H1 (cell line): ENCODE measurements around the gene OR6N1. TPM values are rescaled to one million over a fixed set of nuclear protein-coding genes. Genes with fewer than 3 reads are reported as not detected.
A peak's percentile ranks its signal among the peaks of the same experiment; 100 is the strongest.

Experiments
- CTCF ChIA-PET: fragments of 300-600 bp; sonication (Branson Sonifier 250); formaldehyde crosslinking; loops from one replicate; lab custom pipeline; 2021; ENCODE audit not compliant: partially characterized antibody; lab: Charles Lee
- POLR2A ChIA-PET: fragments of 300-600 bp; sonication (Branson Sonifier 250); formaldehyde crosslinking; loops from one replicate; lab custom pipeline; 2021; ENCODE audit warnings: inconsistent platforms; ENCODE audit not compliant: partially characterized antibody; lab: Charles Lee
- DNase-seq, 2 experiments: peaks; one replicate each; pipeline versions ENCODE4 v3.0.0 to v3.0.0-alpha.2; 2010 to 2022; ENCODE audit warnings: low spot score in 2 of 2, low read depth in 1 of 2, mixed read lengths in 1 of 2
- FAIRE-seq: peaks from 2 replicates; lab custom pipeline; 2011; peaks lifted over from hg19 to GRCh38; lab: Jason Lieb, UNC
- H2AFZ ChIP-seq: 2 replicates; pipeline ENCODE4 v1.8.1; 2012; ENCODE audit warnings: low read length, inconsistent platforms
- H2AK5ac ChIP-seq: 2 replicates; pipeline ENCODE4 v1.6.1; 2013; ENCODE audit warnings: low read depth, low read length
- H2BK120ac ChIP-seq: replicated peaks from 2 replicates; pipeline ENCODE3; 2013; ENCODE audit warnings: low read depth, low read length, inconsistent platforms
- H2BK12ac ChIP-seq: 2 replicates; pipeline ENCODE4 v1.6.1; 2013; ENCODE audit warnings: low read depth, low read length
- H2BK15ac ChIP-seq: 2 replicates; pipeline ENCODE4 v1.6.1; 2013; ENCODE audit warnings: low read length
- H2BK20ac ChIP-seq: 2 replicates; pipeline ENCODE4 v1.6.1; 2013; ENCODE audit warnings: low read length
- H2BK5ac ChIP-seq: 2 replicates; pipeline ENCODE4 v1.6.1; 2013; ENCODE audit warnings: low read depth, low read length
- H3K14ac ChIP-seq: 2 replicates; pipeline ENCODE4 v1.6.1; 2013; ENCODE audit warnings: inconsistent platforms; ENCODE audit not compliant: insufficient read length
- H3K18ac ChIP-seq: 2 replicates; pipeline ENCODE4 v1.6.1; 2013; ENCODE audit warnings: low read length; ENCODE audit errors: extremely low read depth
- H3K23ac ChIP-seq: 2 replicates; pipeline ENCODE4 v1.6.1; 2013; ENCODE audit warnings: inconsistent platforms; ENCODE audit not compliant: insufficient read length
- H3K23me2 ChIP-seq: 2 replicates; pipeline ENCODE4 v1.6.1; 2013; ENCODE audit warnings: low read depth, low read length
- H3K27ac ChIP-seq: 2 replicates; pipeline ENCODE4 v1.6.1; 2011; ENCODE audit warnings: low read depth, low read length, inconsistent platforms
- H3K27me3 ChIP-seq, 4 experiments: replicated peaks in 1 of 4; 1 replicate in 1 of 4; 2 replicates in 3 of 4; pipeline versions ENCODE4 v1.6.1 to v1.8.1; 2011 to 2013; ENCODE audit warnings: low read length in 3 of 4, mild to moderate bottlenecking in 3 of 4, inconsistent platforms in 2 of 4, mixed read lengths in 2 of 4, moderate library complexity in 1 of 4; ENCODE audit not compliant: control insufficient read depth in 3 of 4, insufficient read depth in 3 of 4; ENCODE audit errors: extremely low read depth in 1 of 4
- H3K36me3 ChIP-seq, 4 experiments: 2 replicates each; pipeline versions ENCODE4 v1.6.1 to v1.8.1; 2011 to 2013; ENCODE audit warnings: mild to moderate bottlenecking in 4 of 4, low read length in 3 of 4, moderate library complexity in 2 of 4, control low read depth in 1 of 4, inconsistent platforms in 1 of 4; ENCODE audit not compliant: insufficient read depth in 4 of 4, control insufficient read depth in 2 of 4
- H3K4ac ChIP-seq: replicated peaks from 2 replicates; pipeline ENCODE3; 2013; ENCODE audit warnings: low read length, low read depth, mixed read lengths, inconsistent platforms; ENCODE audit not compliant: insufficient read length
- H3K4me1 ChIP-seq, 4 experiments: replicated peaks in 1 of 4; 1 replicate in 1 of 4; 2 replicates in 3 of 4; pipeline versions ENCODE4 v1.6.1 to v1.8.1; 2011 to 2013; ENCODE audit warnings: low read length in 3 of 4, inconsistent platforms in 2 of 4, mixed read lengths in 1 of 4; ENCODE audit not compliant: insufficient read depth in 4 of 4, control insufficient read depth in 3 of 4
- H3K4me2 ChIP-seq, 2 experiments: 2 replicates each; pipeline versions ENCODE4 v1.6.1 to v1.8.1; 2011 to 2013; ENCODE audit warnings: low read depth in 2 of 2, low read length in 2 of 2, control low read depth in 1 of 2, inconsistent platforms in 1 of 2, mild to moderate bottlenecking in 1 of 2; ENCODE audit not compliant: insufficient read depth in 1 of 2
- H3K4me3 ChIP-seq, 4 experiments: fragments of 200-600, 300-600 bp in 1 of 4; sonication (generic), shearing (Covaris generic), sonication (Bioruptor Twin) in 1 of 4; 2 replicates each; pipeline versions ENCODE4 v1.5.1 to v1.8.1; 2011 to 2016; ENCODE audit warnings: low read length in 4 of 4, low read depth in 3 of 4, control low read depth in 2 of 4, inconsistent platforms in 2 of 4, mild to moderate bottlenecking in 2 of 4, mixed read lengths in 1 of 4, moderate library complexity in 1 of 4; ENCODE audit not compliant: insufficient read depth in 2 of 4; ENCODE audit errors: extremely low read depth in 1 of 4
- H3K56ac ChIP-seq: replicated peaks from 2 replicates; pipeline ENCODE3; 2013; ENCODE audit warnings: low read depth, mild to moderate bottlenecking, mixed read lengths, low read length, inconsistent platforms; ENCODE audit not compliant: insufficient read length
- H3K79me1 ChIP-seq: 2 replicates; pipeline ENCODE4 v1.6.1; 2013; ENCODE audit warnings: low read depth, low read length, control low read depth
- H3K79me2 ChIP-seq, 2 experiments: 2 replicates each; pipeline versions ENCODE4 v1.6.1 to v1.8.1; 2012 to 2013; ENCODE audit warnings: low read length in 2 of 2, mild to moderate bottlenecking in 2 of 2, inconsistent platforms in 1 of 2; ENCODE audit not compliant: insufficient read depth in 2 of 2, control insufficient read depth in 1 of 2
- H3K9ac ChIP-seq, 4 experiments: replicated peaks in 1 of 4; 1 replicate in 1 of 4; 2 replicates in 3 of 4; pipeline versions ENCODE4 v1.6.1 to v1.8.1; 2011 to 2013; ENCODE audit warnings: low read depth in 3 of 4, low read length in 3 of 4, control low read depth in 2 of 4, mild to moderate bottlenecking in 2 of 4, moderate library complexity in 2 of 4, inconsistent platforms in 1 of 4; ENCODE audit errors: extremely low read depth in 1 of 4
- H3K9me3 ChIP-seq, 2 experiments: 2 replicates each; pipeline versions ENCODE4 v1.6.1 to v1.8.1; 2012 to 2013; ENCODE audit warnings: mild to moderate bottlenecking in 2 of 2, moderate library complexity in 2 of 2, control low read depth in 1 of 2, inconsistent platforms in 1 of 2, low read depth in 1 of 2, low read length in 1 of 2, mixed read lengths in 1 of 2; ENCODE audit not compliant: insufficient read depth in 2 of 2
- H4K20me1 ChIP-seq, 2 experiments: replicated peaks in 1 of 2; 2 replicates each; pipeline versions ENCODE3 to v1.8.1; 2011 to 2013; ENCODE audit warnings: inconsistent platforms in 2 of 2, low read length in 2 of 2, mild to moderate bottlenecking in 1 of 2; ENCODE audit not compliant: insufficient read depth in 2 of 2, control insufficient read depth in 1 of 2
- H4K5ac ChIP-seq: 2 replicates; pipeline ENCODE4 v1.6.1; 2013; ENCODE audit warnings: low read length, low read depth, mixed read lengths, inconsistent platforms; ENCODE audit not compliant: insufficient read length
- H4K8ac ChIP-seq: 2 replicates; pipeline ENCODE4 v1.8.0; 2013; ENCODE audit warnings: mild to moderate bottlenecking, moderate library complexity, low read length, inconsistent platforms; ENCODE audit not compliant: insufficient read depth; ENCODE audit errors: extremely low read depth
- H4K91ac ChIP-seq: replicated peaks from 2 replicates; pipeline ENCODE3; 2013; ENCODE audit warnings: low read length, mixed read lengths, inconsistent platforms; ENCODE audit not compliant: insufficient read length
- CHD1 ChIP-seq: IDR thresholded peaks from 2 replicates; pipeline ENCODE4 v1.6.1; 2012; ENCODE audit warnings: low read depth, low read length, improper control_type of control experiment
- CHD2 ChIP-seq: IDR thresholded peaks from 2 replicates; pipeline ENCODE4 v1.6.1; 2012; ENCODE audit warnings: low read length, improper control_type of control experiment
- HDAC6 ChIP-seq: IDR thresholded peaks from one replicate; pipeline ENCODE4 v1.7.1; 2012; ENCODE audit warnings: low read depth, mild to moderate bottlenecking, inconsistent platforms, low read length, moderate library complexity
- PHF8 ChIP-seq: fragments of 200-600 bp; sonication (generic); conservative IDR thresholded peaks from 2 replicates; pipeline ENCODE4 v1.7.1; 2012; ENCODE audit warnings: low read depth, mild to moderate bottlenecking, inconsistent platforms, low read length, moderate library complexity
- POLR2A ChIP-seq, 2 experiments: IDR thresholded peaks; 1 replicate in 1 of 2; 2 replicates in 1 of 2; pipeline ENCODE4 v1.6.1; 2011; ENCODE audit warnings: low read depth in 2 of 2, low read length in 2 of 2, mild to moderate bottlenecking in 2 of 2; ENCODE audit errors: control extremely low read depth in 1 of 2
- TAF1 ChIP-seq: IDR thresholded peaks from 2 replicates; pipeline ENCODE4 v1.6.1; 2011; ENCODE audit warnings: mild to moderate bottlenecking, low read depth, low read length
- WGBS, 2 experiments: shearing (Covaris generic) in 1 of 2; methylation state at CpG; one replicate each; pipeline versions ENCODE4 v1.1.6 to v1.1.7; 2013 to 2015; ENCODE audit warnings: low lambda C conversion rate in 2 of 2, mixed read lengths in 2 of 2, inconsistent platforms in 1 of 2, low coverage in 1 of 2, missing lambda C conversion rate in 1 of 2; ENCODE audit not compliant: insufficient replicate concordance in 2 of 2, insufficient coverage in 1 of 2, insufficient read length in 1 of 2; ENCODE audit errors: extremely low coverage in 1 of 2, missing lambda C conversion rate in 1 of 2; 5-methylcytosine and 5-hydroxymethylcytosine counted together
- polyA plus RNA-seq, 7 experiments: library from polyadenylated mRNA; depleted of rRNA in 3 of 7; stranded (reverse) in 5 of 7; unstranded in 2 of 7; fragments of >200 nt in 5 of 7; fragments of 200-250 nt in 2 of 7; gene quantifications; 1 replicate in 5 of 7; 2 replicates in 1 of 7; 4 replicates in 1 of 7; pipeline versions ENCODE4 v1.2.1 to v1.2.3, GENCODE V29; 2011 to 2013; ENCODE audit warnings: missing spikeins in 2 of 7, mixed read lengths in 2 of 7
- total RNA-seq: library from RNA; stranded (reverse); fragmentation: NEBNext Ultra II Directional; extraction: Animal tissue kit (Norgen Biotek cat#: 25700); gene quantifications from 2 replicates; pipeline ENCODE4 v1.2.1, GENCODE V29; 2021

The OR6N1 gene
- total and polyA plus RNA-seq, 2 of the 8 experiments (the other 6 are each of a cell fraction or from before 2014, with no cell fraction given) = not detected

GRCh38 chr1:158803678-158804077 is 31.7 kb upstream of the OR6N1 start:
- no peak overlapping the region for H4K91ac ChIP-seq
- ChIA-PET POLR2A (no interaction called here), CTCF (interaction anchor here (1.6 kb wide), 1 partner anchor 10 kb away, joined by 6 read pairs; no protein-coding TSS in a partner anchor)
- H3K4ac ChIP-seq = no peak overlapping the region
- no peak overlapping the region for H3K18ac ChIP-seq
- H3K4me3 ChIP-seq = no peak overlapping the region
- H3K14ac ChIP-seq = no peak overlapping the region
- 0 out of 2 replicates have a peak overlapping the region, but pooled peaks have one; percentile 10 for H2AFZ ChIP-seq
- H3K4me2 ChIP-seq = no peak overlapping the region
- H3K36me3 ChIP-seq = no peaks in the 10 kb centered on the region
- FAIRE-seq = no peak
- no peak overlapping the region for H2BK20ac ChIP-seq
- H2BK120ac ChIP-seq = no peak overlapping the region
- H2BK5ac ChIP-seq = no peak overlapping the region
- no peak overlapping the region for H3K9ac ChIP-seq
- no peak overlapping the region for H3K56ac ChIP-seq
- no peak overlapping the region for H3K23ac ChIP-seq
- 0 out of 2 replicates have a peak, but pooled peaks cover 2% of the 10 kb centered on the region for H3K23me2 ChIP-seq
- WGBS, 2 experiments = 30% methylated on average over 1 of the region's 1 CpG; no CpG with 5 or more reads in 1 of the 2 experiments
- no peak overlapping the region for H2AK5ac ChIP-seq
- no peak overlapping the region for H4K5ac ChIP-seq
- no peaks in the 10 kb centered on the region for H3K79me1 ChIP-seq
- no peak overlapping the region for H3K27ac ChIP-seq
- no peaks in the 10 kb centered on the region for H3K4me1 ChIP-seq
- no peaks in the 10 kb centered on the region for H3K27me3 ChIP-seq
- no peaks in the 10 kb centered on the region for H3K9me3 ChIP-seq
- no peak for DNase-seq
- H3K79me2 ChIP-seq = no peaks in the 10 kb centered on the region
- no peak overlapping the region for H2BK15ac ChIP-seq
- no peaks in the 10 kb centered on the region for H4K20me1 ChIP-seq
- H2BK12ac ChIP-seq = no peak overlapping the region
- H4K8ac ChIP-seq = no peak overlapping the region
- TF ChIP-seq CHD1 (no peak), TAF1 (no peak), PHF8 (no peak), POLR2A (IDR thresholded peaks at IDR 0.05; ENCODE audit: control extremely low read depth in 1 of 2, low read depth in 2 of 2, low read length in 2 of 2) (no peak), CHD2 (no peak), HDAC6 (no peak)
